Skeletal muscle tissue (tissue), 4 donors: ENCODE measurements around the gene FAM184B. TPM values are rescaled to one million over a fixed set of nuclear protein-coding genes. Genes with fewer than 3 reads are reported as not detected.
"Not testable (repeated sequence)": the region's sequence is repeated elsewhere in the genome, so short reads cannot be mapped to it uniquely, and the experiment has no call there.

ENCODE experiments used
- H3K27ac ChIP-seq: one replicate; pipeline ENCODE4 v1.7.0; 2013; ENCODE audit warnings: mild to moderate bottlenecking, low read depth, low read length, inconsistent platforms
- H3K27me3 ChIP-seq, 3 donors: one replicate each; pipeline ENCODE4 v1.7.0; 2013; ENCODE audit warnings: low read length in 3 of 3; ENCODE audit not compliant: control insufficient read depth in 3 of 3, insufficient read depth in 3 of 3
- H3K36me3 ChIP-seq, 3 donors: one replicate each; pipeline ENCODE4 v1.7.0; 2013; ENCODE audit warnings: low read length in 3 of 3; ENCODE audit not compliant: control insufficient read depth in 3 of 3, insufficient read depth in 3 of 3
- H3K4me1 ChIP-seq, 3 donors: one replicate each; pipeline ENCODE4 v1.7.0; 2013; ENCODE audit warnings: low read length in 3 of 3, mild to moderate bottlenecking in 3 of 3; ENCODE audit not compliant: control insufficient read depth in 3 of 3, insufficient read depth in 3 of 3
- H3K4me3 ChIP-seq, 3 donors: one replicate each; pipeline ENCODE4 v1.7.0; 2013; ENCODE audit warnings: low read length in 3 of 3
- H3K9ac ChIP-seq, 3 donors: one replicate each; pipeline ENCODE4 v1.7.0; 2013; ENCODE audit warnings: low read length in 3 of 3, mild to moderate bottlenecking in 3 of 3, moderate library complexity in 2 of 3, low read depth in 1 of 3
- H3K9me3 ChIP-seq, 3 donors: one replicate each; pipeline ENCODE4 v1.7.0; 2013; ENCODE audit warnings: low read length in 3 of 3; ENCODE audit not compliant: control insufficient read depth in 3 of 3
- total RNA-seq: library from RNA; depleted of rRNA; stranded (reverse); fragments of >200 nt; gene quantifications from one replicate; pipeline ENCODE4 v1.2.3, GENCODE V29; 2014
- donor health status: Osteomylitis.

Gene FAM184B
- total RNA-seq, 1 donor from 2014 or later = 4.2 TPM

DNA sequence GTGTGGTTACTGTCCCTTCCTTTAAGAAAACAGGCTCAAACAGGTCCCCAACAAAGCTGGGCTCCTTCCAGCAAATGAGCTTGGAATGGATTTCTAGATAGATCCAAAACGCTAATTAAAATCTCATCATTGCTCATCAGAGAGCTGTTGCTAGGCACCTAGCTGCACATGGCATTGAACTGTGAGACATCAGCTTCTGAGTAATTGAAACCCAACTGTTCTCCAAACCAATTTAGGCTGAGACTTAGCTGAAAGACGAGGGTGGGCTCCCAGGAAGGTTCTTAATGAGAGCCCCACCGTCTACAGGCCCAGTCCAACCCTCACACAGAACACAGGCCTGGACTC is 59.1 kb downstream of the FAM184B start:
- no peak overlapping the region for H3K9ac ChIP-seq
- H3K9me3 ChIP-seq = no peaks in the 10 kb centered on the region
- no peak overlapping the region for H3K4me3 ChIP-seq
- H3K4me1 ChIP-seq = no peaks in the 10 kb centered on the region
- H3K36me3 ChIP-seq = no peaks in the 10 kb centered on the region
- H3K27me3 ChIP-seq = no peaks in the 10 kb centered on the region
- no peak overlapping the region for H3K27ac ChIP-seq

- no peak overlapping the region for H3K9ac ChIP-seq
- H3K4me1 ChIP-seq = no peaks in the 10 kb centered on the region
- no peak overlapping the region for H3K27ac ChIP-seq
- no peaks in the 10 kb centered on the region for H3K9me3 ChIP-seq
- H3K36me3 ChIP-seq = no peaks in the 10 kb centered on the region
- no peak overlapping the region for H3K4me3 ChIP-seq
- no peaks in the 10 kb centered on the region for H3K27me3 ChIP-seq
These were observed 59.7 kb downstream of the FAM184B start for GRCh38 chr4:17721496-17722355.

DNA sequence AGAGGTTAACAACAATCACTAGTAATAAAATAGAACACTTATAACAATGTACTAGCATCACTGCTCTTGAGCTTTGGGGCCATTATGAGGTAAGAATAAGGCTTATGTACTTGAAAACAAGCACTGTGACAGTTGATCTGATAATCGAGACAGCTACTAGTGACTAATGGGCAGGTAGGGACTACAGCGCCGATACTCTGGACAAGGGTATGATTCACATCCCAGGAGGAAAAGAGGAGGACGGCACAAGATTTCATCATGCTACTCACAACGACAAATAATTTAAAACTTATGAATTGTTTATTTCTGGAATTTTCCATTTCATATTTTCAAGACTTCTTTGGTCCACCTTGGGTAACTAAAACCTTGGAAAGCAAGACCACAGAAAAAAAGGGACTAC is 62.3 kb downstream of the FAM184B start:
- no peaks in the 10 kb centered on the region for H3K27me3 ChIP-seq
- H3K4me1 ChIP-seq = no peaks in the 10 kb centered on the region
- no peak overlapping the region for H3K9ac ChIP-seq
- H3K4me3 ChIP-seq = no peak overlapping the region
- no peak overlapping the region for H3K27ac ChIP-seq
- no peaks in the 10 kb centered on the region for H3K9me3 ChIP-seq
- no peaks in the 10 kb centered on the region for H3K36me3 ChIP-seq

GRCh38 chr4:17718471-17718870 is 63.0 kb downstream of the FAM184B start:
- H3K4me3 ChIP-seq = no peak overlapping the region
- H3K36me3 ChIP-seq = no peaks in the 10 kb centered on the region
- H3K4me1 ChIP-seq = no peaks in the 10 kb centered on the region
- no peak overlapping the region for H3K27ac ChIP-seq
- H3K9ac ChIP-seq = no peak overlapping the region
- no peaks in the 10 kb centered on the region for H3K27me3 ChIP-seq
- no peaks in the 10 kb centered on the region for H3K9me3 ChIP-seq

DNA sequence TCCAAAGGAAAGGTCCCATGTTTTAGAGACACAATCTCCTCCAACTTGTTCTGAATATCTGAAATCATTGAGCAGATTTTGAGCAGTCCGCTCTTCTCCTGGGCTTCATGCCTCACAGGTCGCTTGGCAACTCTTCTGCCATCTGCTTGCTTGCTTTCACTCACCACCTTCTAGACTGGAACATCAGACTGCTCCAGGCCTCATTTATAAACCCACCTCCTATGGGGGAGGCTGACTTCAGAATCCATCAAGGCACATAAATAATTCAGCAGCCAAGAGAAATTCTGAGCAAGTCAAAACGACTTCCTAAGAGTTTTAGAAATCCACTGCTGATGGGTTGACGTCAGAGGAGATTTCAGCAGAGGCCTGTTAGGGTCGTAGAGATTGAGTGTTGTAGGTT is 64.1 kb downstream of the FAM184B start:
- H3K27ac ChIP-seq = no peak overlapping the region
- H3K9ac ChIP-seq = no peak overlapping the region
- H3K27me3 ChIP-seq = no peaks in the 10 kb centered on the region
- H3K9me3 ChIP-seq = no peaks in the 10 kb centered on the region
- no peaks in the 10 kb centered on the region for H3K36me3 ChIP-seq
- no peak overlapping the region for H3K4me3 ChIP-seq
- H3K4me1 ChIP-seq = no peaks in the 10 kb centered on the region

- Histone ChIP-seq H3K27ac (no peak overlapping the region), H3K9ac (no peak overlapping the region), H3K4me1 (no peaks in the 10 kb centered on the region), H3K4me3 (no peak overlapping the region), H3K36me3 (no peaks in the 10 kb centered on the region), H3K9me3 (no peaks in the 10 kb centered on the region), H3K27me3 (no peaks in the 10 kb centered on the region)
These were observed 65.9 kb downstream of the FAM184B start for GRCh38 chr4:17715511-17715910.

GRCh38 chr4:17713779-17714178 is 67.6 kb downstream of the FAM184B start:
- Histone ChIP-seq H3K9me3 (no peaks in the 10 kb centered on the region), H3K27ac (no peak overlapping the region)

GRCh38 chr4:17712166-17712565 is 69.3 kb downstream of the FAM184B start:
- Histone ChIP-seq H3K36me3 (peaks cover 0 to 3% (median 0%) of the 10 kb centered on the region in 3 donors), H3K27ac (no peak overlapping the region), H3K4me3 (no peak overlapping the region), H3K9me3 (no peaks in the 10 kb centered on the region), H3K27me3 (peaks cover 0 to 5% (median 0%) of the 10 kb centered on the region in 3 donors), H3K9ac (no peak overlapping the region), H3K4me1 (no peaks in the 10 kb centered on the region)

More at GRCh38 chr4:17713779-17714178, 67.6 kb downstream of the FAM184B start:
- H3K9ac ChIP-seq = no peak overlapping the region
- H3K4me1 ChIP-seq = no peaks in the 10 kb centered on the region
- H3K4me3 ChIP-seq = no peak overlapping the region
- H3K27me3 ChIP-seq = peaks cover 0 to 5% (median 0%) of the 10 kb centered on the region in 3 donors
- H3K36me3 ChIP-seq = peaks cover 0 to 2% (median 0%) of the 10 kb centered on the region in 3 donors

DNA sequence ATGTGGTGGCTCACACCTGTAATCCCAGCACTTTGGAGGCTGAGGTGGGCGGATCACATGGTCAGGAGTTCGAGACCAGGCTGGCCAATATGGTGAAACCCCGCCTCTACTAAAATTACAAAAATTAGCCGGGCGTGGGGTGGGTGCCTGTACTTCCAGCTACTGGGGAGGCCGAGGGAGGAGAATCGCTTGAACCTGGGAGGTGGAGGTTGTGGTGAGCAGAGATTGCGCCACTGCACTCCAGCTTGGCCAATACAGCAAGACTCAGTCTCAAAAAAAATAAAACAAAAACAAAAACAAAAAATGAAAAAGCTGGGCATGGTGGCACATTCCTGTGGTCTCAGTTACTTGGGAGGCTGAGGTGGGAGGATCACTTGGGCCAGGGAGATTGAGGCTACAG is 70.2 kb downstream of the FAM184B start:
- H3K9me3 ChIP-seq, H3K4me3 ChIP-seq, H3K9ac ChIP-seq, H3K27ac ChIP-seq, H3K36me3 ChIP-seq, H3K4me1 ChIP-seq, H3K27me3 ChIP-seq: not testable (repeated sequence)

- H3K27me3 ChIP-seq = peaks cover 0 to 5% (median 0%) of the 10 kb centered on the region in 3 donors
- no peaks in the 10 kb centered on the region for H3K9me3 ChIP-seq
- H3K27ac ChIP-seq = no peak overlapping the region
- no peak overlapping the region for H3K9ac ChIP-seq
- H3K4me1 ChIP-seq = no peaks in the 10 kb centered on the region
- H3K36me3 ChIP-seq = peaks cover 0 to 3% (median 0%) of the 10 kb centered on the region in 3 donors
- no peak overlapping the region for H3K4me3 ChIP-seq
These were observed 71.7 kb downstream of the FAM184B start for GRCh38 chr4:17709763-17710068.
